Measurements from ENCODE around the gene TMEM175. TPM values are rescaled to one million over a fixed set of nuclear protein-coding genes. Genes with fewer than 3 reads are reported as not detected.

The TMEM175 gene
- total and polyA plus RNA-seq, 5 donors from 2014 or later, result 12.1 to 46.0 (median 14.6) TPM

GRCh38 chr4:900721-901120, 31.5 kb upstream of the TMEM175 start:
- Histone ChIP-seq H3K4me1 (ENCODE audit: control insufficient read depth, insufficient read depth, low read length, poor library complexity, severe bottlenecking) (no peaks in the 10 kb centered on the region), H3K27ac (ENCODE audit: insufficient read depth, low read length, poor library complexity, severe bottlenecking) (no peak overlapping the region), H3K36me3 (ENCODE audit: control insufficient read depth, insufficient read depth, low read length) (peaks cover 33% of the 10 kb centered on the region), H3K9me3 (ENCODE audit: control insufficient read depth in 2 of 2, low read length in 2 of 2) (no peaks in the 10 kb centered on the region), H3K27me3 (ENCODE audit: control insufficient read depth, insufficient read depth, low read length) (no peaks in the 10 kb centered on the region), H3K4me3 (ENCODE audit: low read depth, low read length) (no peak overlapping the region)
- ATAC-seq (ENCODE audit: low read depth in 2 of 2) (no peak), DNase-seq (no peak)
- Mint-ChIP-seq H3K4me3 (no peak overlapping the region), H3K4me1 (peaks cover 0 to 9% (median 4%) of the 10 kb centered on the region in 4 donors), H3K27ac (no peak overlapping the region), H3K27me3 (no peaks in the 10 kb centered on the region), H3K36me3 (peaks cover 33% of the 10 kb centered on the region), H3K9me3 (peaks cover 0 to 2% (median 0%) of the 10 kb centered on the region in 7 donors)

- Histone ChIP-seq H3K36me3 (ENCODE audit: control insufficient read depth, insufficient read depth, low read length) (peaks cover 32% of the 10 kb centered on the region), H3K4me1 (ENCODE audit: control insufficient read depth, insufficient read depth, low read length, poor library complexity, severe bottlenecking) (no peaks in the 10 kb centered on the region), H3K27ac (ENCODE audit: insufficient read depth, low read length, poor library complexity, severe bottlenecking) (no peak overlapping the region), H3K9me3 (ENCODE audit: control insufficient read depth in 2 of 2, low read length in 2 of 2) (no peaks in the 10 kb centered on the region), H3K4me3 (ENCODE audit: low read depth, low read length) (no peak overlapping the region), H3K27me3 (ENCODE audit: control insufficient read depth, insufficient read depth, low read length) (no peaks in the 10 kb centered on the region)
- no peak for DNase-seq
- H3K36me3 Mint-ChIP-seq, result peaks cover 32% of the 10 kb centered on the region
- H3K9me3 Mint-ChIP-seq, result peaks cover 0 to 2% (median 0%) of the 10 kb centered on the region in 7 donors
- ATAC-seq (ENCODE audit: low read depth in 2 of 2), result no peak
- no peak overlapping the region for H3K4me3 Mint-ChIP-seq
- no peaks in the 10 kb centered on the region for H3K27me3 Mint-ChIP-seq
- peaks cover 0 to 9% (median 4%) of the 10 kb centered on the region in 4 donors for H3K4me1 Mint-ChIP-seq
- H3K27ac Mint-ChIP-seq, result no peak overlapping the region
These were observed 30.9 kb upstream of the TMEM175 start for GRCh38 chr4:901192-901910.

GRCh38 chr4:903066-904046, 28.9 kb upstream of the TMEM175 start:
- Histone ChIP-seq H3K27ac (ENCODE audit: insufficient read depth, low read length, poor library complexity, severe bottlenecking) (no peak overlapping the region), H3K27me3 (ENCODE audit: control insufficient read depth, insufficient read depth, low read length) (no peaks in the 10 kb centered on the region), H3K36me3 (ENCODE audit: control insufficient read depth, insufficient read depth, low read length) (peaks cover 21% of the 10 kb centered on the region), H3K4me1 (ENCODE audit: control insufficient read depth, insufficient read depth, low read length, poor library complexity, severe bottlenecking) (no peaks in the 10 kb centered on the region), H3K4me3 (ENCODE audit: low read depth, low read length) (no peak overlapping the region), H3K9me3 (ENCODE audit: control insufficient read depth in 2 of 2, low read length in 2 of 2) (no peaks in the 10 kb centered on the region)
- Mint-ChIP-seq H3K4me3 (no peak overlapping the region), H3K36me3 (peaks cover 24% of the 10 kb centered on the region), H3K27ac (no peak overlapping the region), H3K4me1 (peaks cover 0 to 12% (median 5%) of the 10 kb centered on the region in 4 donors), H3K9me3 (peaks cover 0 to 3% (median 0%) of the 10 kb centered on the region in 7 donors), H3K27me3 (no peaks in the 10 kb centered on the region)
- no peak for DNase-seq
- ATAC-seq (ENCODE audit: low read depth in 2 of 2), result no peak

- DNase-seq (no peak), ATAC-seq (ENCODE audit: low read depth in 2 of 2) (no peak)
- H3K4me3 Mint-ChIP-seq, result no peak overlapping the region
- Histone ChIP-seq H3K27me3 (ENCODE audit: control insufficient read depth, insufficient read depth, low read length) (no peaks in the 10 kb centered on the region), H3K36me3 (ENCODE audit: control insufficient read depth, insufficient read depth, low read length) (peaks cover 28% of the 10 kb centered on the region), H3K4me1 (ENCODE audit: control insufficient read depth, insufficient read depth, low read length, poor library complexity, severe bottlenecking) (no peaks in the 10 kb centered on the region), H3K9me3 (ENCODE audit: control insufficient read depth in 2 of 2, low read length in 2 of 2) (no peaks in the 10 kb centered on the region), H3K27ac (ENCODE audit: insufficient read depth, low read length, poor library complexity, severe bottlenecking) (no peak overlapping the region), H3K4me3 (ENCODE audit: low read depth, low read length) (no peak overlapping the region)
- H3K4me1 Mint-ChIP-seq, result peaks cover 0 to 8% (median 1%) of the 10 kb centered on the region in 4 donors
- H3K9me3 Mint-ChIP-seq, result peaks cover 0 to 3% (median 0%) of the 10 kb centered on the region in 7 donors
- no peaks in the 10 kb centered on the region for H3K27me3 Mint-ChIP-seq
- H3K27ac Mint-ChIP-seq, result no peak overlapping the region
- peaks cover 14% of the 10 kb centered on the region for H3K36me3 Mint-ChIP-seq
These were observed 26.5 kb upstream of the TMEM175 start for GRCh38 chr4:905485-906338.

- peaks cover 0 to 8% (median 1%) of the 10 kb centered on the region in 4 donors for H3K4me1 Mint-ChIP-seq
- H3K9me3 ChIP-seq (ENCODE audit: control insufficient read depth in 2 of 2, low read length in 2 of 2), result no peaks in the 10 kb centered on the region
- H3K9me3 Mint-ChIP-seq, result peaks cover 0 to 3% (median 0%) of the 10 kb centered on the region in 7 donors
- H3K27me3 Mint-ChIP-seq, result no peaks in the 10 kb centered on the region
- peaks cover 34% of the 10 kb centered on the region for H3K36me3 ChIP-seq (ENCODE audit: control insufficient read depth, insufficient read depth, low read length)
- no peaks in the 10 kb centered on the region for H3K4me1 ChIP-seq (ENCODE audit: control insufficient read depth, insufficient read depth, low read length, poor library complexity, severe bottlenecking)
- H3K4me3 Mint-ChIP-seq, result no peak overlapping the region
- no peaks in the 10 kb centered on the region for H3K27me3 ChIP-seq (ENCODE audit: control insufficient read depth, insufficient read depth, low read length)
- no peak overlapping the region for H3K27ac Mint-ChIP-seq
- peaks cover 14% of the 10 kb centered on the region for H3K36me3 Mint-ChIP-seq
- no peak overlapping the region for H3K27ac ChIP-seq (ENCODE audit: insufficient read depth, low read length, poor library complexity, severe bottlenecking)
- no peak overlapping the region for H3K4me3 ChIP-seq (ENCODE audit: low read depth, low read length)
- DNase-seq (no peak), ATAC-seq (ENCODE audit: low read depth in 2 of 2) (no peak)
These were observed 25.7 kb upstream of the TMEM175 start for GRCh38 chr4:906339-907102.

GRCh38 chr4:907103-907400, 25.2 kb upstream of the TMEM175 start:
- Mint-ChIP-seq H3K9me3 (peaks cover 0 to 3% (median 0%) of the 10 kb centered on the region in 7 donors), H3K4me3 (no peak overlapping the region), H3K4me1 (peaks cover 0 to 8% (median 1%) of the 10 kb centered on the region in 4 donors), H3K36me3 (peaks cover 14% of the 10 kb centered on the region), H3K27ac (no peak overlapping the region), H3K27me3 (no peaks in the 10 kb centered on the region)
- Histone ChIP-seq H3K4me3 (ENCODE audit: low read depth, low read length) (no peak overlapping the region), H3K27me3 (ENCODE audit: control insufficient read depth, insufficient read depth, low read length) (no peaks in the 10 kb centered on the region), H3K4me1 (ENCODE audit: control insufficient read depth, insufficient read depth, low read length, poor library complexity, severe bottlenecking) (no peaks in the 10 kb centered on the region), H3K27ac (ENCODE audit: insufficient read depth, low read length, poor library complexity, severe bottlenecking) (no peak overlapping the region), H3K9me3 (ENCODE audit: control insufficient read depth in 2 of 2, low read length in 2 of 2) (no peaks in the 10 kb centered on the region), H3K36me3 (ENCODE audit: control insufficient read depth, insufficient read depth, low read length) (peaks cover 37% of the 10 kb centered on the region)
- no peak for DNase-seq
- ATAC-seq (ENCODE audit: low read depth in 2 of 2), result no peak

Measured in CD4-positive, CD25-positive, alpha-beta regulatory T cell (primary cell).